Sigmoid colon (tissue), 7 donors: Measurements from ENCODE around the gene RCOR1. TPM values are rescaled to one million over a fixed set of nuclear protein-coding genes. Genes with fewer than 3 reads are reported as not detected.
"Not testable (repeated sequence)": the region's sequence is repeated elsewhere in the genome, so short reads cannot be mapped to it uniquely, and the experiment has no call there.

Experiments used
- DNase-seq: peaks from one replicate; pipeline ENCODE4 v3.0.0-alpha.2; 2019
- H3K27ac ChIP-seq, 4 donors: fragments of 200-600 bp; sonication (generic); one replicate each; pipeline ENCODE4 v1.5.1; 2016 to 2019; ENCODE audit warnings: mild to moderate bottlenecking in 1 of 4
- H3K27me3 ChIP-seq, 3 donors: fragments of 200-600 bp; sonication (generic); one replicate each; pipeline ENCODE4 v1.5.1; 2019; ENCODE audit warnings: mild to moderate bottlenecking in 1 of 3
- H3K36me3 ChIP-seq, 4 donors: fragments of 200-600 bp; sonication (generic); one replicate each; pipeline ENCODE4 v1.5.1; 2016 to 2019
- H3K4me1 ChIP-seq, 4 donors: fragments of 200-600 bp; sonication (generic); one replicate each; pipeline ENCODE4 v1.5.1; 2017 to 2019
- H3K4me3 ChIP-seq, 4 donors: fragments of 200-600 bp; sonication (generic); one replicate each; pipeline ENCODE4 v1.5.1; 2017 to 2019; ENCODE audit warnings: mild to moderate bottlenecking in 2 of 4, moderate library complexity in 1 of 4
- H3K9me3 ChIP-seq, 4 donors: fragments of 200-600 bp in 3 of 4; sonication (generic) in 3 of 4; one replicate each; pipeline versions ENCODE4 v1.5.1 to v1.6.1; 2013 to 2019
- EP300 ChIP-seq, 4 donors: sonication (generic); formaldehyde crosslinking; IDR thresholded peaks; one replicate each; pipeline ENCODE4 v1.6.1; 2017; ENCODE audit warnings: antibody characterized with exemption in 4 of 4
- POLR2A ChIP-seq, 2 donors: fragments of 450-650 bp; IDR thresholded peaks; one replicate each; pipeline ENCODE4 v1.6.1; 2016; ENCODE audit warnings: antibody characterized with exemption in 2 of 2, mild to moderate bottlenecking in 2 of 2, moderate library complexity in 2 of 2
- POLR2AphosphoS5 ChIP-seq, 4 donors: sonication (generic); formaldehyde crosslinking; IDR thresholded peaks; one replicate each; pipeline ENCODE4 v1.6.1; 2017; ENCODE audit warnings: antibody characterized with exemption in 4 of 4
- WGBS, 2 donors: extraction: QIAGEN DNeasy Blood & Tissue Kit; methylation state at CpG; one replicate each; pipeline ENCODE4 v1.1.7; 2013; 5-methylcytosine and 5-hydroxymethylcytosine counted together
- intact Hi-C: fragments of 100-400 bp; cut with DNase I; formaldehyde crosslinking; loops from one replicate; pipeline ENCODE4 v1.15.1; 2023
- polyA plus RNA-seq, 3 donors: library from polyadenylated mRNA; stranded (reverse); fragments of 200-250 nt; gene quantifications; one replicate each; pipeline ENCODE4 v1.2.3, GENCODE V29; 2013
- total RNA-seq, 4 donors: library from RNA; depleted of rRNA; stranded (reverse); fragments of >200 nt; gene quantifications; one replicate each; pipeline ENCODE4 v1.1.0, GENCODE V29; 2016
- TF ChIP-seq, protein P1 (sequence below), 4 experiments: fragments of 450-650 bp in 3 of 4; fragments of 200-600 bp in 1 of 4; IDR thresholded peaks; one replicate each; pipeline ENCODE4 v1.5.1; 2016 to 2019; ENCODE audit warnings: antibody characterized with exemption in 4 of 4, mild to moderate bottlenecking in 3 of 4, moderate library complexity in 2 of 4
- donor health status: healthy with polysubstance abuse.
- donor health status: Bipolar disorder and iron deficiency.
- donor health status: healthy.

Gene RCOR1
- total and polyA plus RNA-seq, 7 donors, result 7.2 to 12.5 (median 11.8) TPM

DNA sequence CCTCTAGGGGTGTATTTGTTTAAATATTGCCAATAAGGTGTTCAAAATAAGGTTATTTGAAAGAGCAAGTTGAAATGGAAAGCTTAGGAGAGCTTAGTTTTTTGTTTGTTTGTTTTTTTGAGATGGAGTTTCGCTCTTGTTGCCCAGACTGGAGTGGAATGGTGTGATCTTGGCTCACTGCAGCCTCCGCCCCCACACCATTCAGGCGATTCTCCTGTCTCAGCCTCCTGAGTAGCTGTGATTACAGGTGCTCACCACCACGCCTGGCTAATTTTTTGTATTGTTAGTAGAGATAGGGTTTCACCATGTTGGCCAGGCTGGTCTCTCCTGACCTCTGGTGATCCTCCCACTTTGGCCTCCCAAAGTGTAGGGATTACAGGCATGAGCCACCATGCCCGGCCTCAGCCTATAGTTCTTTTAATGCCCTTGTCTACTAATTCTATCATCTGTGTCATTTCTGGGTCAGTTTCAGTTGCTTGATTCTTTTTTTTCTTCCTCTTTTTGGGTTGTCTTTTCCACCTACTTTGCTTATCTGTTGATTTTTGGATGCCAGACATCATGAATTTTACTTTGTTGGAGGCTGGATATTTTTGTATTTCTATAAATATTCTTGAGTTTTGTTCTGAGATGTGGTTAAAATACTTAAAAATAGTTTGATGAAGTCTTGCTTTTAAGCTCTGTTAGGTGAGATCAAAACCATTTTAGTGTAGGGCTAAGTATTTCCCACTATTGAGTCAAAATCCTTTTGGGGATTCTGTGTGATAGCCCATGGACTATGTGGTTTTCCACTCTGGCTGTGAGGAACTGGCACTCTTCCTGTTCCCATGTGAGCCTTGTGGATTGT is 18.7 kb downstream of the RCOR1 start:
- no peaks in the 10 kb centered on the region for H3K36me3 ChIP-seq
- no peak overlapping the region for H3K27ac ChIP-seq
- H3K9me3 ChIP-seq, result no peaks in the 10 kb centered on the region
- no peaks in the 10 kb centered on the region for H3K27me3 ChIP-seq
- DNase-seq, result no peak
- H3K4me3 ChIP-seq, result no peak overlapping the region
- TF ChIP-seq, protein P1, sequence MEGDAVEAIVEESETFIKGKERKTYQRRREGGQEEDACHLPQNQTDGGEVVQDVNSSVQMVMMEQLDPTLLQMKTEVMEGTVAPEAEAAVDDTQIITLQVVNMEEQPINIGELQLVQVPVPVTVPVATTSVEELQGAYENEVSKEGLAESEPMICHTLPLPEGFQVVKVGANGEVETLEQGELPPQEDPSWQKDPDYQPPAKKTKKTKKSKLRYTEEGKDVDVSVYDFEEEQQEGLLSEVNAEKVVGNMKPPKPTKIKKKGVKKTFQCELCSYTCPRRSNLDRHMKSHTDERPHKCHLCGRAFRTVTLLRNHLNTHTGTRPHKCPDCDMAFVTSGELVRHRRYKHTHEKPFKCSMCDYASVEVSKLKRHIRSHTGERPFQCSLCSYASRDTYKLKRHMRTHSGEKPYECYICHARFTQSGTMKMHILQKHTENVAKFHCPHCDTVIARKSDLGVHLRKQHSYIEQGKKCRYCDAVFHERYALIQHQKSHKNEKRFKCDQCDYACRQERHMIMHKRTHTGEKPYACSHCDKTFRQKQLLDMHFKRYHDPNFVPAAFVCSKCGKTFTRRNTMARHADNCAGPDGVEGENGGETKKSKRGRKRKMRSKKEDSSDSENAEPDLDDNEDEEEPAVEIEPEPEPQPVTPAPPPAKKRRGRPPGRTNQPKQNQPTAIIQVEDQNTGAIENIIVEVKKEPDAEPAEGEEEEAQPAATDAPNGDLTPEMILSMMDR (IDR thresholded peaks at IDR 0.05), result no peak
- TF ChIP-seq POLR2A (IDR thresholded peaks at IDR 0.05) (no peak), POLR2AphosphoS5 (IDR thresholded peaks at IDR 0.05) (no peak)
- peaks cover 0 to 27% (median 13%) of the 10 kb centered on the region in 4 donors for H3K4me1 ChIP-seq
- WGBS, 2 donors, result 76 to 79% methylated on average over 5 of the region's 5 CpGs
- intact Hi-C loops, result no loop called here

DNA sequence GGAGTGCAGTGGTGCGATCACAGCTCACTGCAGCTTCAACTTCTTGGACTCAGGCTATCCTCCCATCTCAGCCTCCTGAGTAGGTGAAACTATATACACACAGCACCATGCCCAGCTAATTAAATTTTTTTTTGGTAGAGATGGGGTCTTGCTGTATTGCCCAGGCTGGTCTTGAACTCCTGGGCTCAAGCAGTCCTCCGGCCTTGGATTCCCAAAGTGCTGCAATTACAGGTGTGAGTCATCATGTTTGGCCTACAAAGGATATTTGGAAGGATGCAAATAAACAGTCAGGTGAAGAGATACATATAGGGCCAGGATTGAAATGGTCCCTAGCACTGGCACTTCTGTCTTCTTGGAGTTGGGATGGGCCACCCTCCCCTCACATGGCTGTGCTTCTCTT is 23.9 kb downstream of the RCOR1 start:
- H3K9me3 ChIP-seq, result no peaks in the 10 kb centered on the region
- no peak for DNase-seq
- H3K27me3 ChIP-seq, result no peaks in the 10 kb centered on the region
- WGBS, 2 donors, result 85 to 93% methylated on average over 2 of the region's 2 CpGs
- no peak overlapping the region for H3K4me3 ChIP-seq
- TF ChIP-seq EP300 (IDR thresholded peaks at IDR 0.05) (no peak), POLR2AphosphoS5 (IDR thresholded peaks at IDR 0.05) (no peak), POLR2A (IDR thresholded peaks at IDR 0.05) (no peak)
- TF ChIP-seq, protein P1 (IDR thresholded peaks at IDR 0.05), result no peak
- H3K27ac ChIP-seq, result peak overlapping the region in 2 of 4 donors; percentile 19 to 39
- H3K4me1 ChIP-seq, result peaks cover 0 to 28% (median 15%) of the 10 kb centered on the region in 4 donors
- no peaks in the 10 kb centered on the region for H3K36me3 ChIP-seq
- intact Hi-C loops, result no loop called here

DNA sequence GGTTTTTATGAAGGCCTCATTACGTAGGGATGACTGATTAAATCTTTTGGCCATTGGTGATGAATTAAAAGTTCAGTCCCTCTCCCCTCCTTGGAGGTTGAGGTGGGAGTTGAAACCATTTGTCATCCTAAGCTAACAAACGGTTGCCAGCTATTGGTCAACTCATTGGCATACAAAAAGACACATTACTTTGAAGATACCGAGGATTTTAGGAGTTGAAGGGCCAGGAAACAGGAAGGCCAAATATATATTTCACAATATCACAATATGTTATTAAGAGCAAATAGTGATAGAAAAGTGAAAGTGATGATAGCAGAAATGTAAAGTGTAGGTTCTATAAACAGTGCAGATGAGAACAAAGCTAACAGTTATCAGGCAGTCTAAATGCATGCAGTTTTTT is 24.4 kb downstream of the RCOR1 start:
- intact Hi-C loops, result no loop called here
- no peak for DNase-seq
- no peak overlapping the region for H3K4me3 ChIP-seq

DNA sequence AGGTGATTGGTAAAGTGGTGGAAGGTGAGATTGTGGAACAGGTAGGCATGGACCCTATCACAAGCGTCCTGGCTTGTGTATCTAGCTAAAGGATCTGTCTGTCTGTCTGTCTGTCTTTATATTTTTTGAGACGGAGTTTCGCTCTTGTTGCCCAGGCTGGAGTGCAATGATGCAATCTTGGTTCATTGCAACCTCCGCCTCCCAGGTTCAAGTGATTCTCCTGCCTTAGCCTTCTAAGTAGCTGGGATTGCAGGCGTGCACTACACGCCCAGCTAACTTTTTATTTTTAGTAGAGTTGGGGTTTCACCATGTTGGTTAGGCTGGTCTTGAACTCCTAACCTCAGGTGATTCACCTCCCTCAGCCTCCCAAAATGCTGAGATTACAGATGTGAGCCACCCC is 26.6 kb downstream of the RCOR1 start:
- H3K36me3 ChIP-seq, H3K27ac ChIP-seq, H3K27me3 ChIP-seq, intact Hi-C loops, H3K4me3 ChIP-seq, DNase-seq, H3K9me3 ChIP-seq: not testable (repeated sequence)
- WGBS, 2 donors, result 94 to 95% methylated on average over 6 of the region's 6 CpGs
- peaks cover 0 to 33% (median 18%) of the 10 kb centered on the region in 4 donors for H3K4me1 ChIP-seq

More for the DNA sequence above, 24.4 kb downstream of the RCOR1 start:
- Histone ChIP-seq H3K27ac (peak overlapping the region in 2 of 4 donors; percentile 19 to 39), H3K27me3 (no peaks in the 10 kb centered on the region), H3K36me3 (no peaks in the 10 kb centered on the region), H3K9me3 (no peaks in the 10 kb centered on the region), H3K4me1 (peaks cover 0 to 27% (median 15%) of the 10 kb centered on the region in 4 donors)
- TF ChIP-seq POLR2A (IDR thresholded peaks at IDR 0.05), result no peak
- TF ChIP-seq, protein P1 (IDR thresholded peaks at IDR 0.05), result no peak
- no peak for TF ChIP-seq POLR2AphosphoS5 (IDR thresholded peaks at IDR 0.05)
- no peak for TF ChIP-seq EP300 (IDR thresholded peaks at IDR 0.05)
- 60 to 76% methylated on average over 3 of the region's 3 CpGs for WGBS, 2 donors

DNA sequence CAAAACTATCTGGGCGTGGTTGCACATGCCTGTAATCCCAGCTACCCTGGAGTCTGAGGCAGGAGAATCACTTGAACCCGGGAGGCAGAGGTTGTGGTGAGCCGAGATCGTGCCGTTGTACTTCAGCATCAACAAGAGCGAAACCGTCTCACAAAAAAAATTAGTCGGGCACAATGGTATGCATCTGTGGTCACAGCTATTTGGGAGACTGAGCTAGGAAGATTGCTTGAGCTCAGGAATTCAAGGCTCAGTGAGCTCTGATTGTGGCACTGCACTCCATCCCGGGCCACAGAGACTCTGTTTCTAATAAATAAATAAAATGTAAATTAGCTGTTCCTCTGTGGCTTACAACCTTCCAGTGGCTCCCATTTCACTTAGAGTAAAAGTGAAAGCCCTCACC is 28.0 kb downstream of the RCOR1 start:
- DNase-seq, result no peak
- Histone ChIP-seq H3K27me3 (no peaks in the 10 kb centered on the region), H3K4me1 (peaks cover 0 to 26% (median 15%) of the 10 kb centered on the region in 4 donors), H3K36me3 (no peaks in the 10 kb centered on the region), H3K4me3 (no peak overlapping the region), H3K9me3 (no peaks in the 10 kb centered on the region), H3K27ac (no peak overlapping the region)
- TF ChIP-seq, protein P1 (IDR thresholded peaks at IDR 0.05), result no peak
- TF ChIP-seq EP300 (IDR thresholded peaks at IDR 0.05) (no peak), POLR2AphosphoS5 (IDR thresholded peaks at IDR 0.05) (no peak), POLR2A (IDR thresholded peaks at IDR 0.05) (no peak)
- WGBS, 2 donors, result 90 to 94% methylated on average over 9 of the region's 9 CpGs
- intact Hi-C loops, result no loop called here
